HPDE6-E6E7 (cell line): Measurements from ENCODE around the gene SCG3.

Source experiments
- DNase-seq: peaks from one replicate; pipeline ENCODE4 v3.0.0; 2011; ENCODE audit warnings: missing footprints; ENCODE audit errors: extremely low spot score

SCG3 gene

DNA sequence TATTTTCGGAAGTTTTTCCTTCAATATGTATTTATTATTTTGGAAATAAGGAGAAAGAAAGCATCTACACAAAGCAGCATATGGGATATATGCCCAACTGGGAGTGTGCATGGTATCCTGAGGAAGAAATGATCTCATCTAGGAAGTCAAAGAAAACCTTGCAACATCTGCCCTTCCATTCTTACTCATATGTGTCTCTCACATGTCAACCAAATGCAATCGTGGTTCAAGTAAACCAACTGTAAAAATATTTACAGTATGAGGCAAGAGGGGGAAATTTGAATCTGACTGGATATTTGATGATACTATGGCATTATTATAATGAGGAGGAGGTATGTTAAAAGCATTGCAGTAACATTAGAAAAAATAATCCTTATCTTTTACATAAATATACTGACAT is 3.2 kb upstream of the SCG3 start:
- DNase-seq: no peak

DNA sequence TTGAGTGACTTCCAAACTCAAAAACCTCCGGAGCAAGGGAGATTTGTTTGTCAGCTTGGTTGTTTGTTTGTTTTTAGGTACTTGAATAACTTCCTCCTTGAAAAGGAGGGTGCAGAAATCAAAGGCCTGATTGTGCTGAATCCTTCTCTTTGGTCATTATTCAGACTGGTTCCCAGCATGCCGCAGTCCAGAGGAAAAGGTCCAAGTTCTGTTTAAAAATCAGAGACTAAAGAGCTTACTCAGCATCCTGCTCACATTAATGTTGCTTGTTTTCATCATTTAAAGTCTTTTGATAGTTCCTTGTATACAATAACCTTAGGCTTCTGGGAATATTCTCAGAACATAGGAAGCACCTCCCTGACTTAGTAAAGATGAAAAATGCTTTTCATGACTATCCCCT is 982 bp upstream of the SCG3 start:
- no peak for DNase-seq

DNA sequence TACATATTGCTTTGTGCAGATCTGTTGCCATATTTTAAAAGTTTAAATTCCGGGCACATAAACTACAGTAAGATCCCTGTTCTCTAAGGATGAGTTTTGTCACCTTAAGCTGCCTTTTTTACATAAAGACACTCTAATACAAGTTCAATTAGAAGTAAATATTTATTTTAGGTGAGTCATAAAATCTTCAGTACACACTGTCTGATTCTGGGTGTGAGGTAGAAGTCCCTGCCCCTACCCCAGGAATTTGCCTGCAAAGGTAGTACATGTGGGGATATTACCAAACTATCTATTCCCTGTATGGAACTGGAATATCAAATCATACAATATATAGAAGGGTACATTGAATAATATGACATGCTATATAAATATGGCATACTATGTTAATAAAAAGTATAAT is 6.3 kb downstream of the SCG3 start:
- DNase-seq: no peak

DNA sequence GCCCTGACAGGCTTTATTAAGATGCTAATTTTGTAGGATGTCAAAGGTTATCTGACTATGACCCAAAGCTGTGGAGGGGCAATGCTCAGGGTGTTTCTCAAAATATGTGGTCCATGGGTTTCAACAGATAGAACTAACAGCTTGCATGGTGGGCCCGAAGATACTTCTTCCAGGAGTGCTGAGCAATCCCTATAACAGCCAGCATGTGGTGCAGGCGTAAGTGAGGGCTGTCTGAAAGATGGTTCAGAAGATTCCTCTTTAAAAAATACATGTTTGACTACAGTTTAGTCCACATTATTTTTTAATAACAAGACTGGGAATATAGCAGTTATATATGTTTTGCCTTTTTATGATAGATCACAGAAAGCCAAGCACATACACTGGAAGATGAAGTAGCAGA is 7.6 kb downstream of the SCG3 start:
- no peak for DNase-seq

DNA sequence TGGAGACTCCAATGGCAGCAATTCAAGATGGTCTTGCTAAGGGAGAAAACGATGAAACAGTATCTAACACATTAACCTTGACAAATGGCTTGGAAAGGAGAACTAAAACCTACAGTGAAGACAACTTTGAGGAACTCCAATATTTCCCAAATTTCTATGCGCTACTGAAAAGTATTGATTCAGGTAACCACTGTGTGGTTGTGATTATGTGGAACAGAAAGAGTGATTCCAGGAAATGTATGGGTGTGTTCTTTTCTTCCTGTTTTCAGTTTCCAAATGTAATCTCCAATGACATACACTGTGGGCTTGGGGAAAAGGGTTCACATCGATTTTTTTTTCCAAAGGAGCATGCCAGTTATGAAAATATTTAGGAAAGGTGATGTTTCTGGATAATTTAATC is 10.9 kb downstream of the SCG3 start:
- no peak for DNase-seq

DNA sequence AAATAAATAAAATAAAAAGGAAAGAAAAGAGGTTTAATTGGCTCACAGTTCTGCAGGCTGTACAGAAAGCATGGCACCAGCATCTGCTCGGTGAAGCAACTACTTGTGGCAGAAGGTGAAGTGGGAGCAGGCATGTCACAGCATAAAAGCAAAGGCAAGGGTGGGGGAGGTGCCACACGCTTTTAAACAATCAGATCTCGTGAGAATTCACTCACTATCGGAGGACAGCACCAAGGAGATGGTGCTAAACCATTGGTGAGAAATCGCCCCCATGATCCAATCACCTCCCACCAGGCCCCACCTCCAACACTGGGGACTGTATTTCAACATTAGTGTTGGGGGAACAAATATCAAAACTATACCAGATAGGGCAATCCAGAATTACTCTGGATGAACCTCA is 15.3 kb downstream of the SCG3 start:
- no peak for DNase-seq

DNA sequence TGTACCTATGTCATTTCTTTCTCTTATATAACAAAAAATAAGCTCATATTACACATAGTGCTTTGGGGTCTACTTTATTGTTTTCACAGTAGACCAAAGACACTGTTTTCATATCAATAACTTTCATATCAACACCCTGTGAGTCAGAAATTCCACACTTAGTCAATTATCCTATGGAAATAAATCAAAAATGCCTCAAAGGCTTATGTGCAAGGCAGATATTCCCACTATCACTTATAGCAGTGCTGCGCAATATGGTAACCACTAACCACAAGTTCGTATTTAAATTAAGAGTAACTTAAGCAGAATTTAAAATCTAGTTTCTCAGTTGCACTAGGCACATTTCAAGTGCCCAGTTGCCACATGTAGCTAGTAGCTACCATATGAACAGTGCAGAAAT is 15.9 kb downstream of the SCG3 start:
- no peak for DNase-seq

DNA sequence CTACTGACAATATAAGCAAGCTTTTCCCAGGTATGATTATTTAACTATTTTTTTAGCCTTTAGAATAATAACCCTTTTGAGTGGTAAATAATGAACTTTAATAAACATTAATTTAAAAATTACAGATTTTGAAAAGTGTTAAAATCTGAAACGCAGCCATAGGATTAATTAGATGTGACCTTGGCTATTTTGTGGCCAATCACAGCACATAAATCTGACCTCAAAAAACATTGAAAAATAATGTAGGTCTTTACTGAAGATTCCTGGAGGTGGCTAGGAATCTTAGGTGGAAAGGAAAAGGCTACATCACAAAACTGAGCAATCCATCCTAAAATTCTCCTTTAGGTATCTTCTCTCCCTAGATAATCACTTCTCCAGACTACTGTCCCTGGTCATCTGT is 18.1 kb downstream of the SCG3 start:
- DNase-seq: no peak

DNA sequence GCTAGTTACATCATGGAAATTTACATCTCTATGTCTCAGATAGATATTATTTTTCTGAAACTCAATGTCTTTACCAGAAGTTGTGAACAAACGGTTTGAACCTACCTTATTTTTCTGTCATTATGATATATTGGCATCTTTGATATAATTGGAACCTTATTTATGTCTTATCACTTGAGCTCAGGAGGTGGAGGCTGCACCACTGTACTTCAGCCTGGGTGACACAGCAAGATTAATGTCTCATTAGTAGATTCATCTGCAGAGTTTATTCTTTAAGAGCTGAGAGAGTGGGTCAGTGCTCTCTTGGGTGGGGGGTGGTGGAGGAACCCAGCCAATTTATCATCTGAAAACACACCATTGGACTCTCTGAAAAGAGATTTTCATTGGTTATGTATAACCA is 21.4 kb downstream of the SCG3 start:
- DNase-seq: no peak

DNA sequence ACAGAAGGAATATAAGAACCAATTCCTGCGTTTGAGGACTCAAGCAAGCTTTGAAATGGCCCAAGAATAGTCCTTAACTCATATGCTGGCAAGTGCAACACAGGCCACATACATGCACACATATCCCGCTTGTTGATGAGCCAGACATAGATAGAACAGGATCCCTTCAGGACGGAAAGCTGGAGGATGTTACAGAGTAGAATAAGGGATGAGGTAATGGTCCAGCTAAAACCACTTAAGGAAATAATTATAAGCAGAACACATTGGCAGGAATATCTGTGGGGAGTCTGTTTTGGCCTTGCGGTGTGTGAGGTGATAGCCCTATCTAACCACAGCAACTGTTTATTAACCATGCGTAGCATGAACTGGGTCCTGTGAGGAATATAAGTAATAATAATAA is 25.0 kb downstream of the SCG3 start:
- no peak for DNase-seq

DNA sequence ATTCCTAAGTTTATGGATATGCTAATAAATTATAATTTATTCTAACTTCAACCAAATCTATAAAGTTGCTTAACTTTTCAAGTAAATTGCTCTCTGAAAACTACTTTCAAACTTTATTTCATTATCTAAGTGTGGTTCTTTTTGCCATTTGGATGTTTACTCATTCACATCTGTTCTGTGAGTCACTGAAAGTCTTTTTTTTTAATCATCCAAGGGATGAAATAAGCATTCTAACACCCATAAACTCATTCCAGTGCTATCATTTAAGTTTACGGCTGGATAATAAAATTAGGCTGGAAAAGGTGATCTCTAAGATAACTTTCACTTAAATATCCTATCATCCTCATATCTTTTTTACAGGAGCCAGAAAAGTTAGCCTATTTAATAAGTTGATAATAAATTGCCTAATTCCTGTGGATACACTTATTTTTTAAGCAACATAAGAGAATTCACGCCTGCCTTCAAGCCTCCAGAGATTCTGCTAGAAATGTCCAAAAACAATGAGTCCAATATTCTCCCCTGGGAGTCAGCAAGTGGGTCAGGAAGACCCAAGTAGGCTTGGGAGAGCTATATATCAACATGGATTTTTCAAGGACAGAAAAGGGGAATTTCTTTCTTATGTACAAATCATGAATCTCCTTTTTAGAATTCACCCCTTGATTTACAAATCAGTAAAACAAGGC is 25.8 kb downstream of the SCG3 start:
- no peak for DNase-seq

DNA sequence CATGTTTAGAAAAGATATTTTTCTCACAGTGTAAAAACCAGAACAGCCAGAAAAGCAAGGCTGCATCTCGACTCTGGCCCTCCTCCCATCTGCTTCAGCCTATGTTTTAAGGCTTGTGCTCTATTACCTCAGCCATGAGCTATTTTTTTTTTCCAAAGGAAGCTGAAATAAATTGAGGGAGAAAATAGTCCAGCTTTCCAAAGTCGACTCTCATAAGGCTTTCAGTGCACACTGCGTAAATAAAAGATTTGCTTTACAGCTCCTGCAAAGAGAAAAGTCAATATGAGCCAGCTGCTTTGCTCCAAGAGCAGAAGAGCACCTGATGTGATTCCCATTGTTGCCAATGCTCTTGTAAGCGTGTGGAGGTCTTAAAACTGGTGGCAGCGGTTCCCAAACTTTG is 26.7 kb downstream of the SCG3 start:
- DNase-seq: no peak

DNA sequence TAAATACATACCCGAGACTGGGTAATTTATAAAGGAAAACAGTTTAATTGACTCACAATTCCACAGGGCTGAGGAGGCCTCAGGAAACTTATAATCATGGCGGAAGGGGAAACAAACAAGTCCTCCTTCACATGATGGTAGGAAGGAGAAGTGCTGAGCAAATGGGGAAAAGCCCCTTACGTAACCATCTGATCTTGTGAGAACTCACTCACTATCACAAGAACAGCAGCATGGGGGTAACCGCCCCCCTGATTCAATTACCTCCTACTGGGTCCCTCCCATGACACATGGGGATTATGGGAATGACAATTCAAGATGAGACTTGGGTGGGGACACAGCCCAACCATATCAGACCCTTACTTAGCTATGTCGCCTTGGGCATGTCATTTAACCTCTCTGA is 27.7 kb downstream of the SCG3 start:
- DNase-seq: no peak

DNA sequence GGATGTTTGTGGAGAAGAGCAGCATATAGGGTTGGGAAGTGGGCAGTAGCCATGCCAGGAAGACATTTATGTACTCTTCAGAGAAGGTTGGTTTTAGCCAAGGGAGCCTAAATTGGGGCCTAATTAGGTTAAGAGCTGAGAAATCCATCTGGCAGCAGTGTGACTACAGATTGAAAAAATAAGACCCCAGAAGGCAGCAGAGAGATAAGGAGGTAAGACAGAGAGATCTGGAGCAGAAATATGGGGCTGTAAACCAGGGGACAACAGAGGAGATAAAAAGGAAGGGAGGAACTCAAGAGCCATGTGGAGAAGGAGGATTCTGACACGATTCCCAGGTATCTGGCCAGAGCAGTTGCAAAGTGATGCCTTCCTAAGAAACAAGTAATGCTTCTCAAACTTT is 32.9 kb downstream of the SCG3 start:
- DNase-seq: no peak

DNA sequence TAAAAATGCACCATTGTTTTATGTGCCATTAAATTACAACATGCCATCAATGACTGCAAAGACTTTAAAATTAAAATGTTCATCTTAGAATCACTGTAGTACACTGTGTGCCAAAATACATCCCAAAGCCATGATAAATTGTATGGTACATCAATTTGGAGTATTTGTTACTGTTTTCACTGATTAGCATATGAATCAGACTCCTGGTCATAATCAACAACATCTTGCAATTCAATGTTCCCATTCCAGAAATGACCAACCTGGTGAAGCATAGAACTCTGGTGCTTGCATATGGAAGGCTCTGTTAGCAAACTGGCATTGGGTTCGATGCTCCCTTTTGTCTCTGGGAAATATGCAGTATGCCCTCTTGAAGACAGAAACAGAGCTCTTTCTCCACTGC is 33.6 kb downstream of the SCG3 start:
- no peak for DNase-seq

DNA sequence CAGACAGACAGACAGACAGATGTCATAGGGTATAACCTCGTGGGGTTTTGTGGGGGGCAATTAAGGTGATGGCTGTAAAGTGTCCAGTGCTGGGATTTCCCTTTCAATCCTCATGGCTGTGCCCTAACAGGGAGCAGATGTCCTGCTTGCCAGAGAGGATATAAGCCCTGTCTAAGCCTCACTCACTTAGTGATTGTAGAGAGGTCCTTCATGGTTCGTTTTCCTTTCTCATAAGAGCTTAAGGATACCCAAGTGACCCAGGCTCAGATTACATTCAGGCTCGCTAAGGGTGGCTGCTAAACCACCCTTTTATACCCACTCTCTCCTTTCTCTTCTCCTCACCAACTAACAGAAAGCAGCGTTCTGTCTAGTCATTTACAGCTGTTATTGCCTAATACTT is 36.9 kb downstream of the SCG3 start:
- DNase-seq: no peak

DNA sequence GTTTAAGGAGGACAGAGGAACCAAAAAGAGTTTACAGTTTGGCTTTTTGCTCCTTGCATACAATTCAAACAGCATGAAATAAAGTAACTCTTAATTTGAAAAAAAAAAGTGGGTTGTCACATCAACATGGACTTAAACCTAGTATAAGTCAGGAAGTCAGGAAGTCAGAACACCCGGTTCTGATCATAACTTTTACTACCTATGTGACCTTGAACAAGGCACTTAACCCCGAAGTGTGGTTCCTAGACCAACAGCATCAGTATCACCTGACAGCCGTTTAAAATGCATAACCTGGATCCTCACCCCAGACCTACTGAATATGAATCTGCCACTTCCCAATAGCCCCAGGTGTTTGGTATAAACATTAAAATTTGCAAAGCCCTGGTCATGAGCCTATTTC is 37.4 kb downstream of the SCG3 start:
- DNase-seq: no peak

DNA sequence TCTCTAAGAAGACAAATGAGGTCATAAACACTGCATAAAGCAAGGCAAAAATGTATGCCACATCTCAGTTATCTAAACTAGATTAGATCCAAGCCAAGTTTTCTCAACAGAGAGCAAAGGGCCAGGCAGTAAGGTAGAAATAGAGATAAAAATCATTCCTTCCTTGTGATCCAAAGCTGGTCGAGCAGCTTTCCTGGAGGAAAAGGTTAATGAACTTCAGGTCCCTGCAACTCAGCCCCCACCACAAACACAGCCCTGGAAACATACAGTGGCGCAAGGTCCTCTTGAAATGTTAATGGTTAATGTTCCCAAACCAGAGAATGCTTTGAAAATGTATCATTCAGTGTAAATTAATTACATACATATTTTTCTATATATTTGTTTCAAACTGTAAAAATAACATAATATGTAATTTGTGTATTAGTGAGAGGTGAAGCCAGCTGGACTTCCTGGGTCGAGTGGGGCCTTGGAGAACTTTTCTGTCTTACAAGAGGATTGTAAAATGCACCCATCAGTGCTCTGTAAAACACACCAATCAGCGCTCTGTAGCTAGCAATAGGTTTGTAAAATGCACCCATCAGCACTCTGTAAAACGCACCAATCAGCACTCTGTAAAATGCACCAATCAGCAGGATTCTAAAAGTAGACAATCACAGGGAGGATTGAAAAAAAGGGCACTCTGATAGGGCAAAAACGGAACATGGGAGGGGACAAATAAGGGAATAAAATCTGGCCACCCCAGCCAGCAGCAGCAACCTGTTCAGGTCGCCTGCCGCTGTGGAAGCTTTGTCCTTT is 39.1 kb downstream of the SCG3 start:
- DNase-seq: no peak

DNA sequence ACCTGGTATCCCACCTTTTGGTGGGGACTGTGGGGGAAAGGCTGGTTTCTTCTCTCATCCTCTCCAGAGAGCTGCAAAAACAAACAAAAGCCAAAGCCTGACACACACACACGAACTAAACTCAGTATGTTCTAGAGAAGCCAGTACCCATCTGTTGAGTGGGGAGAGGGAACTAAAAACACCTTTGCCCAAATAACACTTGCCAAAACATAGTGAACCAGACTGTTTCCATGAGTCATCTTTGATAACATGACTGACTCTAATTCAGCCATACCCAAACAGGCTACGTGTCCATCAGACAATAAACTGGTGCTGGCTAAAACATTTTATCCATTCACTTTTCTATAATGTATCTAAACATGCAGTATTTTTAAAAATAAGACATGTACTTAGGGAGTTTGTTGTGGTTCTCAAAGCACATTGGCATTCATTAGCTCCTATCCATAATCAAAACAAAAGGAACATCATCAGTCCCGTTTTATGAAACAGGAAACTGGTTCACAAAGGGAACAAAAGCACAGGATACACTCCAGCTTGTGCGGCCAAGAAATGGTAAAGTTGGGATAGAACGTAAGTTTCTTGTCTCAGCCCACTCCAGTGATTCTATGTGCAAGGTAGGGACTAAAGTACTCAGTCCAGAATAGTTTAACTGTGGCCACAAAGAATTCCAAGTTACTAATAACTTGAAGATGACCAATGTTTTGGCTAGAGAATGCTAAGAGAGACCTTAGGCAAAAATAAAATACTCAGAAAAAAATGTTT is 40.1 kb downstream of the SCG3 start:
- DNase-seq: no peak

DNA sequence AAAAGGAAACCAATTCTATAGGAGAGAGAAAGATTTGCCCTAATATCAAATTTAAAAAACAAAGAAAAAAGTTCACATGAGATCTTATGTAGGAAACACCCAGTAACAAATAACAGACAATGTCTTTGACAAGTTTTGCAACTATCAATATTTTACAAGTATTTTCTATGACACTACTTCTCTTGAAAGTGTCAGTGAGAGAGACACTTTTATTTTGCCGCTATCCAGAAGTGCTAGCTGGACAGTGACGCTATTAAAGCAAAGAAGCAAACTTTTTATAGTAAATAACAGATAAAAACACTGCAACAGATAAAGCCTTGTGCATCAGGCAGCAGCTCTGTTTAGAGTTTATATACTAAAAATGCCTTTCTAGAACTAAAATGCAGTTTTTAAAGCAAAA is 42.9 kb downstream of the SCG3 start:
- no peak for DNase-seq

DNA sequence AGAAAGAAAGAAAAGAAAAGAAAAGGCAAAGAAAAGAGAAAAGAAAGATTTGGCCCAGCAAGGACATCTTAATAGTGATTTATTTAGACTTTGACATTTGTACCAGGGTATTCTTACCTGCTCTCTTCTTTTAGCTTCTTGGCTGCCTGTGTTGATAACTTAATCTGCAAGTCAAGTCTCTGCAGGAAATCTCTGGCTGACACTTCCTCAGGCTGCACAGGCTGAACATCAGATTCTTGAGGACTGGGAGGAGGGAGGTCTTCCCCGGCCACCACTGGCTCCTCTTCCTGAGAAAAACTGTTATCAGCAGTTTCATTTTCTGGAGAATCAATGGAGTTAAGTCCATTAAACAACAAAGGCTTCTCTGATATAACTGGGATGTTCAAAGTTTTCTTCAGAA is 43.4 kb downstream of the SCG3 start:
- no peak for DNase-seq

DNA sequence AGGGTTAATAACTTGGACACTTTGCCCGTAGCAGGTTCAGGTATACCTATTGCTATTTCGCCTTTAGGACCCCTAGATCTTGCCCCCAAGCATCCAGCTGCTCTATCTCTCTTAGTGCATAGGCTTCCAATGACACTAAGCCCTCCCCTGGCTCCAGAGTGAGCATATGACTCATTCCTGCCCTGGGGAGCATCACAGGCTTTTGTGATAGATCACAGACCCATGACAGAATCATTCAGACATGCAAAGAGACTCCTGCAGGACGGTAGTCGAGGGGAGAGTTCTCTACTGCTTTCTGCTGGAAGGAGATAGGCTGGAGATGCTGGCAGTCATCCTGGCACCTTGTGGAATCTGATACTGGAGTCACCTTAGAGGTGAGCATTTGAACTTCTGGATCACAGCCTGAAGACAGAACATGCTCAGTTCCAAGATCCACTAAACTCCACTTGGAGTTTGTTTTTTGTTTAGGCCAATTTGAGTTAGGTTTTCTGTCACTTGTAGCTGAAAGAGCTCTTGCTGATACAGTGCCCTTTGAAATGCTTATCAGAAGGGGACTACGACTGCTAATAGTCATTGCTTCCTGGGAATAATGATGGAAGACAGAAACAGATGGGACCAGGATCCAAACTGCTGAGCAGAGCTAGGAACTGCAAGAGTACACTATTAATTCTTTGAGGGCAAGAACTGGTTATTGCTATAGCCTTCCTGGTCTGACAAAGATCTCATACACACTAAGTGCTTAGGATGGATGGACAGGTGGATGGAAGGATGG is 45.2 kb downstream of the SCG3 start:
- DNase-seq: peak; percentile 94
